ENCODE results near the gene SLC43A3. TPM values are rescaled to one million over a fixed set of nuclear protein-coding genes. Genes with fewer than 3 reads are reported as not detected.

SLC43A3 gene
- total RNA-seq, 1 experiment from 2014 or later, result 127 TPM

- H3K36me3 Mint-ChIP-seq (ENCODE audit: insufficient read depth, unreplicated experiment), result no peaks in the 10 kb centered on the region
- no TSS peak for BruUV-seq (replicated peaks)
- H3K27ac Mint-ChIP-seq (ENCODE audit: unreplicated experiment), result no peak overlapping the region
- intact Hi-C loops (cut with micrococcal nuclease; ENCODE audit: unreplicated experiment), result no loop called here
- peaks cover 47% of the 10 kb centered on the region for H3K27me3 Mint-ChIP-seq (ENCODE audit: unreplicated experiment)
- DNase-seq, result no peak
- CTCF ChIA-PET, result interaction anchor here (0.7 kb wide), 1 partner anchor 19 kb away, joined by 3 read pairs; no protein-coding TSS in a partner anchor
- H3K4me3 Mint-ChIP-seq (ENCODE audit: low read depth, unreplicated experiment), result no peak overlapping the region
- H3K9me3 Mint-ChIP-seq (ENCODE audit: low read depth, unreplicated experiment), result no peaks in the 10 kb centered on the region
- H3K4me1 Mint-ChIP-seq (ENCODE audit: low read depth, unreplicated experiment), result peaks cover 6% of the 10 kb centered on the region
- no peak for TF ChIP-seq CTCF (IDR thresholded peaks at IDR 0.05; ENCODE audit: unreplicated experiment)
Observed at GRCh38 chr11:57360991-57361390, 65.9 kb downstream of the SLC43A3 start.

GRCh38 chr11:57359896-57360690, 66.8 kb downstream of the SLC43A3 start:
- no TSS peak for BruUV-seq (replicated peaks)
- Mint-ChIP-seq H3K4me3 (ENCODE audit: low read depth, unreplicated experiment) (no peak overlapping the region), H3K36me3 (ENCODE audit: insufficient read depth, unreplicated experiment) (no peaks in the 10 kb centered on the region), H3K27ac (ENCODE audit: unreplicated experiment) (no peak overlapping the region), H3K9me3 (ENCODE audit: low read depth, unreplicated experiment) (no peaks in the 10 kb centered on the region), H3K4me1 (ENCODE audit: low read depth, unreplicated experiment) (peaks cover 6% of the 10 kb centered on the region), H3K27me3 (ENCODE audit: unreplicated experiment) (peaks cover 40% of the 10 kb centered on the region)
- intact Hi-C loops (cut with micrococcal nuclease; ENCODE audit: unreplicated experiment), result no loop called here
- DNase-seq, result no peak
- TF ChIP-seq CTCF (IDR thresholded peaks at IDR 0.05; ENCODE audit: unreplicated experiment), result no peak
- CTCF ChIA-PET, result interaction anchor here (0.6 kb wide), 2 partner anchors 10 to 14 kb away, joined by 4 read pairs; no protein-coding TSS in a partner anchor

GRCh38 chr11:57359396-57359795, 67.5 kb downstream of the SLC43A3 start:
- no peak for TF ChIP-seq CTCF (IDR thresholded peaks at IDR 0.05; ENCODE audit: unreplicated experiment)
- peaks cover 40% of the 10 kb centered on the region for H3K27me3 Mint-ChIP-seq (ENCODE audit: unreplicated experiment)
- intact Hi-C loops (cut with micrococcal nuclease; ENCODE audit: unreplicated experiment), result no loop called here
- CTCF ChIA-PET, result interaction anchor here (0.6 kb wide), 1 partner anchor 14 kb away, joined by 4 read pairs; no protein-coding TSS in a partner anchor
- no peak overlapping the region for H3K27ac Mint-ChIP-seq (ENCODE audit: unreplicated experiment)
- H3K4me3 Mint-ChIP-seq (ENCODE audit: low read depth, unreplicated experiment), result no peak overlapping the region
- BruUV-seq (replicated peaks), result no TSS peak
- H3K4me1 Mint-ChIP-seq (ENCODE audit: low read depth, unreplicated experiment), result peaks cover 6% of the 10 kb centered on the region
- H3K9me3 Mint-ChIP-seq (ENCODE audit: low read depth, unreplicated experiment), result no peaks in the 10 kb centered on the region
- no peak for DNase-seq
- no peaks in the 10 kb centered on the region for H3K36me3 Mint-ChIP-seq (ENCODE audit: insufficient read depth, unreplicated experiment)

GRCh38 chr11:57358991-57359390, 67.9 kb downstream of the SLC43A3 start:
- H3K27me3 Mint-ChIP-seq (ENCODE audit: unreplicated experiment), result peaks cover 40% of the 10 kb centered on the region
- H3K27ac Mint-ChIP-seq (ENCODE audit: unreplicated experiment), result no peak overlapping the region
- no peaks in the 10 kb centered on the region for H3K9me3 Mint-ChIP-seq (ENCODE audit: low read depth, unreplicated experiment)
- no TSS peak for BruUV-seq (replicated peaks)
- no peak overlapping the region for H3K4me3 Mint-ChIP-seq (ENCODE audit: low read depth, unreplicated experiment)
- peaks cover 6% of the 10 kb centered on the region for H3K4me1 Mint-ChIP-seq (ENCODE audit: low read depth, unreplicated experiment)
- H3K36me3 Mint-ChIP-seq (ENCODE audit: insufficient read depth, unreplicated experiment), result no peaks in the 10 kb centered on the region
- TF ChIP-seq CTCF (IDR thresholded peaks at IDR 0.05; ENCODE audit: unreplicated experiment), result no peak
- intact Hi-C loops (cut with micrococcal nuclease; ENCODE audit: unreplicated experiment), result no loop called here
- DNase-seq, result no peak
- CTCF ChIA-PET, result no interaction called here

All from Calu3 (cell line).